CD14-positive monocyte (primary cell): ENCODE results near the gene MAML1. TPM values are rescaled to one million over a fixed set of nuclear protein-coding genes. Genes with fewer than 3 reads are reported as not detected.

Experiments
- DNase-seq, 3 donors: peaks; one replicate each; pipeline ENCODE4 v3.0.0-alpha.2; 2011 to 2022
- H2AFZ ChIP-seq: 2 replicates; pipeline ENCODE4 v1.6.0; 2012; ENCODE audit warnings: mild to moderate bottlenecking, low read depth, low read length, inconsistent platforms; ENCODE audit not compliant: insufficient read depth, poor library complexity, severe bottlenecking
- H3K27ac ChIP-seq, 2 donors: 1 replicate in 1 of 2; 2 replicates in 1 of 2; pipeline ENCODE4 v1.5.1; 2012 to 2013; ENCODE audit warnings: low read length in 2 of 2, control low read depth in 1 of 2, inconsistent platforms in 1 of 2, low read depth in 1 of 2, mild to moderate bottlenecking in 1 of 2
- H3K27me3 ChIP-seq, 2 donors: one replicate each; pipeline versions ENCODE4 v1.6.0 to v1.6.1; 2011 to 2013; ENCODE audit warnings: low read length in 2 of 2; ENCODE audit not compliant: control insufficient read depth in 2 of 2, insufficient read depth in 2 of 2
- H3K36me3 ChIP-seq, 2 donors: replicated peaks in 1 of 2; 1 replicate in 1 of 2; 2 replicates in 1 of 2; pipeline versions ENCODE4 v1.5.1 to v1.6.1; 2012 to 2013; ENCODE audit warnings: low read length in 2 of 2, control low read depth in 1 of 2, inconsistent platforms in 1 of 2, mild to moderate bottlenecking in 1 of 2; ENCODE audit not compliant: insufficient read depth in 2 of 2, control insufficient read depth in 1 of 2
- H3K4me1 ChIP-seq, 2 donors: 1 replicate in 1 of 2; 2 replicates in 1 of 2; pipeline versions ENCODE4 v1.5.1 to v1.6.1; 2012 to 2013; ENCODE audit warnings: low read length in 2 of 2, control low read depth in 1 of 2, inconsistent platforms in 1 of 2, mild to moderate bottlenecking in 1 of 2, moderate library complexity in 1 of 2; ENCODE audit not compliant: insufficient read depth in 2 of 2, control insufficient read depth in 1 of 2
- H3K4me2 ChIP-seq: replicated peaks from 2 replicates; pipeline ENCODE3; 2012; ENCODE audit warnings: low read length, moderate library complexity, mild to moderate bottlenecking; ENCODE audit not compliant: poor library complexity, severe bottlenecking; ENCODE audit errors: extremely low read depth
- H3K4me3 ChIP-seq, 3 experiments: fragments of 200-600 bp in 1 of 3; sonication (generic) in 1 of 3; replicated peaks in 1 of 3; 1 replicate in 2 of 3; 2 replicates in 1 of 3; pipeline ENCODE4 v1.5.1; 2011 to 2013; ENCODE audit warnings: low read length in 3 of 3, mild to moderate bottlenecking in 3 of 3, control low read depth in 2 of 3, low read depth in 2 of 3, inconsistent platforms in 1 of 3, moderate library complexity in 1 of 3
- H3K79me2 ChIP-seq: 2 replicates; pipeline ENCODE4 v1.6.0; 2012; ENCODE audit warnings: mild to moderate bottlenecking, control low read depth, inconsistent platforms, low read length, moderate library complexity; ENCODE audit not compliant: insufficient read depth
- H3K9ac ChIP-seq: 2 replicates; pipeline ENCODE4 v1.6.0; 2017; ENCODE audit warnings: low read length, mild to moderate bottlenecking; ENCODE audit not compliant: insufficient read depth, poor library complexity, severe bottlenecking
- H3K9me3 ChIP-seq, 2 donors: replicated peaks in 1 of 2; 1 replicate in 1 of 2; 2 replicates in 1 of 2; pipeline versions ENCODE4 v1.5.1 to v1.6.1; 2012 to 2013; ENCODE audit warnings: low read length in 2 of 2, control low read depth in 1 of 2; ENCODE audit not compliant: control insufficient read depth in 1 of 2, insufficient read depth in 1 of 2
- H4K20me1 ChIP-seq: 2 replicates; pipeline ENCODE4 v1.6.0; 2012; ENCODE audit warnings: mild to moderate bottlenecking, low read length, control low read depth, moderate library complexity; ENCODE audit not compliant: insufficient read depth
- H3K27ac Mint-ChIP-seq, 7 donors: one replicate each; pipeline ENCODE4 v1.8.0; 2020; ENCODE audit warnings: mild to moderate bottlenecking in 7 of 7, mixed read lengths in 7 of 7, moderate library complexity in 6 of 7, inconsistent platforms in 2 of 7
- H3K27me3 Mint-ChIP-seq, 3 donors: one replicate each; pipeline ENCODE4 v1.8.0; 2021 to 2022; ENCODE audit warnings: low read depth in 3 of 3, mild to moderate bottlenecking in 3 of 3, mixed read lengths in 3 of 3, moderate library complexity in 3 of 3, inconsistent platforms in 1 of 3
- H3K36me3 Mint-ChIP-seq, 2 donors: one replicate each; pipeline ENCODE4 v1.8.0; 2020; ENCODE audit warnings: mixed read lengths in 2 of 2, inconsistent platforms in 1 of 2, mild to moderate bottlenecking in 1 of 2
- H3K4me1 Mint-ChIP-seq: one replicate; pipeline ENCODE4 v1.8.0; 2020; ENCODE audit warnings: mild to moderate bottlenecking, mixed read lengths
- H3K4me3 Mint-ChIP-seq, 2 donors: one replicate each; pipeline ENCODE4 v1.8.0; 2020; ENCODE audit warnings: mild to moderate bottlenecking in 2 of 2, mixed read lengths in 2 of 2, moderate library complexity in 1 of 2
- H3K9me3 Mint-ChIP-seq, 7 donors: one replicate each; pipeline ENCODE4 v1.8.0; 2020 to 2022; ENCODE audit warnings: mixed read lengths in 7 of 7, mild to moderate bottlenecking in 6 of 7, moderate library complexity in 6 of 7, inconsistent platforms in 2 of 7
- WGBS: methylation state at CpG from one replicate; pipeline ENCODE4 v1.1.5; 2013; ENCODE audit warnings: missing lambda C conversion rate; ENCODE audit not compliant: insufficient coverage; 5-methylcytosine and 5-hydroxymethylcytosine counted together
- intact Hi-C, 2 donors: fragments of 100-400 bp; cut with micrococcal nuclease; formaldehyde crosslinking; loops; one replicate each; pipeline versions ENCODE4 v1.15.0 to v1.15.1; 2023
- polyA plus RNA-seq, 3 donors: library from polyadenylated mRNA; depleted of rRNA in 1 of 3; unstranded in 2 of 3; stranded (reverse) in 1 of 3; fragments of 300-500 nt in 2 of 3; fragments of >200 nt in 1 of 3; fragmentation: Illumina TruSeq in 2 of 3; gene quantifications; 1 replicate in 2 of 3; 2 replicates in 1 of 3; pipeline ENCODE4 v1.2.3, GENCODE V29; 2012 to 2021
- TF ChIP-seq, protein P1 (sequence below): fragments of 200-600 bp; IDR thresholded peaks from one replicate; pipeline ENCODE4 v1.8.0; 2022; ENCODE audit warnings: antibody characterized with exemption, mild to moderate bottlenecking

Gene MAML1
- polyA plus RNA-seq, 3 donors: 2.2 to 11.0 (median 2.7) TPM

DNA sequence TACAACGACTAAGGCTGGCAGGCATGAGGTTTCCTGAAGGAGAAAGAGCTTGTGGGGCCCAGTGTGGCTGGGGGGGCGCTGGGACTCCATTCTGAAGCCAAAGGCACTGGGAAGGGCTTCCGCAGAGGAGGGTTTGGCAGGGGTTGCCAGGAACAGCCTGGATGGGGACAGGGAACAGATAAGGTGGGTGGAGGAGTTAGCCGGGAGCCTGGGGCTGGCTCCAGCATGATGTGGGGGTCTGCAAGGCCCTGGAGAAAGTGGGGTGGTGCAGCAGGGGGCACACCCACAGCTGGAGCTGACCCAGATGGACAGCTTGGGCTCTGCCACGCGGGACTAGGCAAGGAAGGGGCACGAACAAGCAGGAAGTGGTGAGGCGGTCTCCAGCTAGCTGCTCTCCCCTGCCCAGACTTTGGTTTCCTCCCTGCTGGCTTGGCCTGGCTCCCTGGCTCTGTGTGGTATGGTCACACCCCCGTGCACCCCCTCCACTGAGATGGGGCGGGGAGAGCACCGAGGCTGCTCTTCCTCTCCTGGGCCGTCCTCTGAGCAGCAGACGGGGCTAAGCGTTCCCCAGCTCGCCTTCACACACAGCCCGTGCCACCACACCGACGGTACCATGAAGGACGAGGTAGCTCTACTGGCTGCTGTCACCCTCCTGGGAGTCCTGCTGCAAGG, 61.0 kb downstream of the MAML1 start, which contains the start of gene LTC4S:
Gene LTC4S (plus strand): TSS at position 519 of the 672 bp plus-strand sequence. CDS start 95 bp downstream, at position 614.
- TF ChIP-seq, protein P1, sequence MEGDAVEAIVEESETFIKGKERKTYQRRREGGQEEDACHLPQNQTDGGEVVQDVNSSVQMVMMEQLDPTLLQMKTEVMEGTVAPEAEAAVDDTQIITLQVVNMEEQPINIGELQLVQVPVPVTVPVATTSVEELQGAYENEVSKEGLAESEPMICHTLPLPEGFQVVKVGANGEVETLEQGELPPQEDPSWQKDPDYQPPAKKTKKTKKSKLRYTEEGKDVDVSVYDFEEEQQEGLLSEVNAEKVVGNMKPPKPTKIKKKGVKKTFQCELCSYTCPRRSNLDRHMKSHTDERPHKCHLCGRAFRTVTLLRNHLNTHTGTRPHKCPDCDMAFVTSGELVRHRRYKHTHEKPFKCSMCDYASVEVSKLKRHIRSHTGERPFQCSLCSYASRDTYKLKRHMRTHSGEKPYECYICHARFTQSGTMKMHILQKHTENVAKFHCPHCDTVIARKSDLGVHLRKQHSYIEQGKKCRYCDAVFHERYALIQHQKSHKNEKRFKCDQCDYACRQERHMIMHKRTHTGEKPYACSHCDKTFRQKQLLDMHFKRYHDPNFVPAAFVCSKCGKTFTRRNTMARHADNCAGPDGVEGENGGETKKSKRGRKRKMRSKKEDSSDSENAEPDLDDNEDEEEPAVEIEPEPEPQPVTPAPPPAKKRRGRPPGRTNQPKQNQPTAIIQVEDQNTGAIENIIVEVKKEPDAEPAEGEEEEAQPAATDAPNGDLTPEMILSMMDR: no peak
- WGBS: under 1% methylated on average over 16 of the region's 19 CpGs
- H3K9me3 ChIP-seq: no peaks in the 10 kb centered on the region
- H2AFZ ChIP-seq: peak within 1 kb of the TSS; percentile 33
- H3K9ac ChIP-seq: peak within 1 kb of the TSS; percentile 46
- peak within 1 kb of the TSS in 1 of 3 experiments; percentile 74 for H3K4me3 ChIP-seq
- H3K79me2 ChIP-seq: peaks cover 4% of the 10 kb centered on the region
- intact Hi-C loops: loop anchor here in 1 of 2 donors (2.0 to 10.0 kb wide), 2 partner anchors 15 to 59 kb away; partner anchors contain the start of gene MAML1
- peaks cover 11 to 18% of the 10 kb centered on the region in 2 donors for H3K36me3 Mint-ChIP-seq
- H3K27me3 Mint-ChIP-seq: peaks cover 0 to 2% (median 0%) of the 10 kb centered on the region in 3 donors
- H3K4me1 Mint-ChIP-seq: peaks cover 42% of the 10 kb centered on the region
- DNase-seq: peak; percentile 69 to 75 (median 71)
- peak within 1 kb of the TSS; percentile 84 for H3K4me2 ChIP-seq
- H4K20me1 ChIP-seq: peaks cover 50% of the 10 kb centered on the region
- peak within 1 kb of the TSS; percentile 64 to 83 for H3K4me3 Mint-ChIP-seq
- H3K27ac Mint-ChIP-seq: peak within 1 kb of the TSS in 6 of 7 donors; percentile 33 to 87 (median 76)
- no peaks in the 10 kb centered on the region for H3K27me3 ChIP-seq
- peak within 1 kb of the TSS; percentile 16 to 51 for H3K27ac ChIP-seq
- H3K36me3 ChIP-seq: peaks cover 13 to 19% of the 10 kb centered on the region in 2 donors
- H3K4me1 ChIP-seq: peaks cover 52 to 55% of the 10 kb centered on the region in 2 donors
- peaks cover 0 to 3% (median 0%) of the 10 kb centered on the region in 7 donors for H3K9me3 Mint-ChIP-seq

DNA sequence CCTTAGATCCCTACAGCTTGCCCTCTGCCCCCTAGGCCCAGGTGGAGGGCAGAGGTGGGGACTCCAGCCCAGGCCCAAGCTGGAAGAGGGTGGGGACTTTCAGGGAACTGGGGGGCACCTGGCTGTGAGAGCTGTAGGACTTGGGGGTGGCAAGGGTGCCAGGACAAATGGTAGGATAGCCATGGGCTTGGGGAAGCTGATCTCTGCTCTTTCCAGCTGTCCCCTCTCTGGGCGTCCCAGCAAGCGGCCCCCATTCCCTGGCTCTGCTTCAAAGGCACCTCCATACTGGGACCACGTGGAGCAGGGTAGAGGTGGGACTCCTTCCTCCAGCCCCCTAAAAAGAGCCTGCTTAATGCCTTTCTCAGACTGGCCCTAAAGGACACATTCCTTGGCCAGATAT, 61.5 kb downstream of the MAML1 start:
- TF ChIP-seq, protein P1: no peak
- peak in 1 of 3 donors; percentile 4 for DNase-seq
- Mint-ChIP-seq H3K27ac (peak overlapping the region in 2 of 7 donors; percentile 33 to 66), H3K9me3 (peaks cover 0 to 3% (median 0%) of the 10 kb centered on the region in 7 donors), H3K4me1 (peaks cover 42% of the 10 kb centered on the region), H3K27me3 (peaks cover 0 to 2% (median 0%) of the 10 kb centered on the region in 3 donors), H3K4me3 (peak overlapping the region; percentile 64 to 83), H3K36me3 (peaks cover 17 to 24% of the 10 kb centered on the region in 2 donors)
- H3K4me1 ChIP-seq: peaks cover 52 to 55% of the 10 kb centered on the region in 2 donors
- no peaks in the 10 kb centered on the region for H3K9me3 ChIP-seq
- H3K4me2 ChIP-seq: peak overlapping the region; percentile 84
- H2AFZ ChIP-seq: peak overlapping the region; percentile 33
- peaks cover 54% of the 10 kb centered on the region for H4K20me1 ChIP-seq
- no peaks in the 10 kb centered on the region for H3K27me3 ChIP-seq
- peak overlapping the region in 1 of 3 experiments; percentile 63 for H3K4me3 ChIP-seq
- intact Hi-C loops: loop anchor here in 1 of 2 donors (10.0 kb wide), 1 partner anchor 59 kb away; the partner anchor contains the start of gene MAML1
- H3K36me3 ChIP-seq: peaks cover 19 to 25% of the 10 kb centered on the region in 2 donors
- no CpG with 5 or more reads among the region's 3 CpGs for WGBS
- H3K27ac ChIP-seq: peak overlapping the region in 1 of 2 donors; percentile 51
- H3K79me2 ChIP-seq: peaks cover 4% of the 10 kb centered on the region
- peak overlapping the region; percentile 46 for H3K9ac ChIP-seq
